ENCODE measurements around the gene EIPR1. TPM values are rescaled to one million over a fixed set of nuclear protein-coding genes. Genes with fewer than 3 reads are reported as not detected.

The EIPR1 gene
- total and polyA plus RNA-seq, 2 of the 13 experiments (the other 11 are each of a cell fraction or from before 2014, with no cell fraction given), result 70.0 to 96.3 TPM

DNA sequence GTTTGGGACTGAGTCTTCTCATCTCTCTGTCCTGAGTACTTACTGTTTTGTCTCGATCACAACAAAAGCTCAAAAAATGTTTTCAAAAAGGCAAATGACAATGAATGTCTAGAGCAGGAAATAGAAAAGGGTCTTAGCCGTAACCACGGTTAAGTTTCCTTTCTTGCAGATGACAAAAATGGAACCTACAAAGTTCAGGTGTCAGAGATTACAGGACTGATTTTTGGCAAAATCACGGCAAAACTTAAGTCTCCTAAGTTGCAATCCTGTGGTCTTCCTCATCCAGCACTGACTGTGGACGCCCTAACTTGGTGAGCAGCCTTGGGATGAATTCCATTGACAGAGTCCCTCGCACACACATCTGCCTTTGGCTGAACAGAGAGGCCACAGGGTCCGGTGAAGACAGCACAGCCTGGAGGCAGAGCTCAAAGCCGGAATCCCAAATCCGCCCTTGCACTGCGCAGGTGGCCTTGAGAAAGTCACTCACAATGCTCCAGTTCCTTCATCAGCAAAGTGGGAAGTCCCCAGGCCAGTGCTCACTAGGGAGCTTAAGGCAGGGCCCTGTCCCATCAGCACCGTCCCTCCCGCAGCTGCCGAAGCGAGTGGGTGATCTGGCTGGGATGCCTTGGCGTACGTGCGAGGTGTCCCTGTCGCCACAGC, 55.2 kb downstream of the EIPR1 start:
- intact Hi-C loops (cut with micrococcal nuclease; ENCODE audit: unreplicated experiment), result no loop called here
- H3K9me3 ChIP-seq (ENCODE audit: low read length), result no peaks in the 10 kb centered on the region
- ChIA-PET CTCF (ENCODE audit: low intra/inter-chr PET ratio, low total read pairs) (no interaction called here), POLR2A (no interaction called here)
- TF ChIP-seq MXD3 (CRISPR knock-in tag; IDR thresholded peaks at IDR 0.05), result no peak
- TF ChIP-seq, protein P1, sequence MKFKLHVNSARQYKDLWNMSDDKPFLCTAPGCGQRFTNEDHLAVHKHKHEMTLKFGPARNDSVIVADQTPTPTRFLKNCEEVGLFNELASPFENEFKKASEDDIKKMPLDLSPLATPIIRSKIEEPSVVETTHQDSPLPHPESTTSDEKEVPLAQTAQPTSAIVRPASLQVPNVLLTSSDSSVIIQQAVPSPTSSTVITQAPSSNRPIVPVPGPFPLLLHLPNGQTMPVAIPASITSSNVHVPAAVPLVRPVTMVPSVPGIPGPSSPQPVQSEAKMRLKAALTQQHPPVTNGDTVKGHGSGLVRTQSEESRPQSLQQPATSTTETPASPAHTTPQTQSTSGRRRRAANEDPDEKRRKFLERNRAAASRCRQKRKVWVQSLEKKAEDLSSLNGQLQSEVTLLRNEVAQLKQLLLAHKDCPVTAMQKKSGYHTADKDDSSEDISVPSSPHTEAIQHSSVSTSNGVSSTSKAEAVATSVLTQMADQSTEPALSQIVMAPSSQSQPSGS (CRISPR knock-in tag; IDR thresholded peaks at IDR 0.05), result no peak
- TF ChIP-seq SIN3A (IDR thresholded peaks at IDR 0.05; ENCODE audit: borderline replicate concordance, low read depth, low read length), result no peak
- TF ChIP-seq ZNF768 (CRISPR knock-in tag; IDR thresholded peaks at IDR 0.05), result peak; percentile 89
- no peak overlapping the region for H3K4me3 ChIP-seq (replicated peaks in 1 of 3; ENCODE audit: insufficient read depth in 1 of 3, low read depth in 2 of 3, low read length in 3 of 3)
- no peak overlapping the region for H2AFZ ChIP-seq (ENCODE audit: low read length)
- H3K27ac ChIP-seq (ENCODE audit: extremely low read length, insufficient read depth, low read length), result no peak overlapping the region
- peaks cover 12 to 48% of the 10 kb centered on the region in 2 experiments for H3K36me3 ChIP-seq (replicated peaks in 1 of 2; ENCODE audit: control insufficient read depth in 1 of 2, insufficient read depth in 2 of 2, low read length in 2 of 2)
- FAIRE-seq (no peak), ATAC-seq (no peak), DNase-seq (ENCODE audit: low spot score) (no peak)
- 97% methylated on average over 15 of the region's 18 CpGs for WGBS (ENCODE audit: low lambda C conversion rate)
- H3K27me3 ChIP-seq (ENCODE audit: control insufficient read depth in 1 of 2, insufficient read depth in 2 of 2, low read length in 2 of 2), result no peaks in the 10 kb centered on the region
- peaks cover 21% of the 10 kb centered on the region for H3K4me1 ChIP-seq (ENCODE audit: insufficient read depth, low read length)
- no TSS peak for BruUV-seq (replicated peaks)
- no peak overlapping the region for H3K9ac ChIP-seq (ENCODE audit: insufficient read depth, low read depth, low read length)
- peaks cover 14% of the 10 kb centered on the region for H3K79me2 ChIP-seq (ENCODE audit: insufficient read depth, low read length)
- in situ Hi-C loops (cut with HindIII; ENCODE audit: extremely low pct_ligation_motif_present, low pct_unique_long_range_greater_than_20kb), result no loop called here
- peaks cover 3% of the 10 kb centered on the region; the same call in 1 of the 2 replicates for H4K20me1 ChIP-seq (ENCODE audit: insufficient read depth, low read length)
- H3K4me2 ChIP-seq (ENCODE audit: low read depth, low read length), result no peak overlapping the region

DNA sequence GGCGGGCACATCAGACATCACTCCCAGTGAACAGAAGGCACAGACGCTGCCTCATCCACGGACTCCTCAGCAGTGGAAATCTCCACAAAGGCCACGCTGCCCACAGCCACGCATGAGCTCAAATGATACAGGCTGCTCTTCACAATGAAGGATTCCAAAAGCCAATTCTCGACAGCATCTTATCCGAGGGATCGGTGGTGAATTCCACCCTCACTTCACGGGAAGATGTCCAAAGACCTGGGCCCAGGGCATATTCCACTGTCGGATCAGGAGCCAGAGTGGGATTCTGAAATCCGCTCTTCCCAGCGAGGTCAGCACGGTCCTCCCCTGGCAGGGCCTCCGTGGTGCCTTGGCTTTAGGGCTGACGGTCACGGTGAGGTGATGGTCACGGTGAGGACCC, 55.8 kb downstream of the EIPR1 start:
- no TSS peak for BruUV-seq (replicated peaks)
- Histone ChIP-seq H3K9me3 (ENCODE audit: low read length) (no peaks in the 10 kb centered on the region), H3K27me3 (ENCODE audit: control insufficient read depth in 1 of 2, insufficient read depth in 2 of 2, low read length in 2 of 2) (no peaks in the 10 kb centered on the region), H3K4me3 (replicated peaks in 1 of 3; ENCODE audit: insufficient read depth in 1 of 3, low read depth in 2 of 3, low read length in 3 of 3) (no peak overlapping the region), H4K20me1 (ENCODE audit: insufficient read depth, low read length) (peaks cover 9% of the 10 kb centered on the region; the same call in 1 of the 2 replicates), H3K27ac (ENCODE audit: extremely low read length, insufficient read depth, low read length) (no peak overlapping the region), H3K9ac (ENCODE audit: insufficient read depth, low read depth, low read length) (no peak overlapping the region), H3K4me1 (ENCODE audit: insufficient read depth, low read length) (peaks cover 21% of the 10 kb centered on the region), H3K4me2 (ENCODE audit: low read depth, low read length) (no peak overlapping the region), H3K79me2 (ENCODE audit: insufficient read depth, low read length) (peaks cover 18% of the 10 kb centered on the region), H3K36me3 (replicated peaks in 1 of 2; ENCODE audit: control insufficient read depth in 1 of 2, insufficient read depth in 2 of 2, low read length in 2 of 2) (peaks cover 12 to 50% of the 10 kb centered on the region in 2 experiments), H2AFZ (ENCODE audit: low read length) (no peak overlapping the region)
- in situ Hi-C loops (cut with HindIII; ENCODE audit: extremely low pct_ligation_motif_present, low pct_unique_long_range_greater_than_20kb), result no loop called here
- ChIA-PET CTCF (ENCODE audit: low intra/inter-chr PET ratio, low total read pairs) (no interaction called here), POLR2A (no interaction called here)
- ATAC-seq (no peak), FAIRE-seq (no peak), DNase-seq (ENCODE audit: low spot score) (no peak)
- WGBS (ENCODE audit: low lambda C conversion rate), result 96% methylated on average over 17 of the region's 17 CpGs
- intact Hi-C loops (cut with micrococcal nuclease; ENCODE audit: unreplicated experiment), result no loop called here
- TF ChIP-seq RBFOX2 (IDR thresholded peaks at IDR 0.05; ENCODE audit: low read depth, low read length) (no peak), NR2C2 (CRISPR knock-in tag; IDR thresholded peaks at IDR 0.05; ENCODE audit: borderline replicate concordance) (no peak), ZNF124 (CRISPR knock-in tag; IDR thresholded peaks at IDR 0.05) (no peak), KDM6A (CRISPR knock-in tag; IDR thresholded peaks at IDR 0.05; ENCODE audit: low read depth) (no peak), ARNTL (CRISPR knock-in tag; IDR thresholded peaks at IDR 0.05) (no peak), FOXO4 (CRISPR knock-in tag; conservative IDR thresholded peaks at IDR 0.05) (0 out of 2 replicates have a peak, but pooled peaks have one; percentile 14)
- TF ChIP-seq, protein P2, sequence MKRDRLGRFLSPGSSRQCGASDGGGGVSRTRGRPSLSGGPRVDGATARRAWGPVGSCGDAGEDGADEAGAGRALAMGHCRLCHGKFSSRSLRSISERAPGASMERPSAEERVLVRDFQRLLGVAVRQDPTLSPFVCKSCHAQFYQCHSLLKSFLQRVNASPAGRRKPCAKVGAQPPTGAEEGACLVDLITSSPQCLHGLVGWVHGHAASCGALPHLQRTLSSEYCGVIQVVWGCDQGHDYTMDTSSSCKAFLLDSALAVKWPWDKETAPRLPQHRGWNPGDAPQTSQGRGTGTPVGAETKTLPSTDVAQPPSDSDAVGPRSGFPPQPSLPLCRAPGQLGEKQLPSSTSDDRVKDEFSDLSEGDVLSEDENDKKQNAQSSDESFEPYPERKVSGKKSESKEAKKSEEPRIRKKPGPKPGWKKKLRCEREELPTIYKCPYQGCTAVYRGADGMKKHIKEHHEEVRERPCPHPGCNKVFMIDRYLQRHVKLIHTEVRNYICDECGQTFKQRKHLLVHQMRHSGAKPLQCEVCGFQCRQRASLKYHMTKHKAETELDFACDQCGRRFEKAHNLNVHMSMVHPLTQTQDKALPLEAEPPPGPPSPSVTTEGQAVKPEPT (CRISPR knock-in tag; IDR thresholded peaks at IDR 0.05; ENCODE audit: low read depth), result no peak

All from HepG2 (cell line).